ENCODE data around the gene KLK2. TPM values are rescaled to one million over a fixed set of nuclear protein-coding genes. Genes with fewer than 3 reads are reported as not detected.

The KLK2 gene
- total and polyA plus RNA-seq, 2 donors (not counting 1 experiment from before 2014, with no cell fraction given), result not detected

DNA sequence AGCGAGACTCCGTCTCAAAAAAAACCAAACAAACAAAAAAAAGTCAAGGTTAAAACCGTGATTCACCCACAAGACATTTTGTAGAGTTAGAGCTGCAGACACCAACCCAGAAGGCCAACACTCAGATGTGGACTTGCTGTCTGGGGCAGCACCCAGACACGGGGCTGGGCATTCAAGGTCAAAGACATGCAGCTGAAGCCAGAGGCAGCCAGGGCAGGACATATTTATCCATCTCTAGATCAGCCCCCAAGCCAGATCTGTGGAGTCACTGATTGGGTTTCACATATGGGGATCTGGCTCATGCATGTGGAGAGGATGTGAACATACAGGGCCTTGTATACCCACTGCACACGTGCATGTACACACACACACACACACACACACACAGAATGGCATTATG is 43.4 kb upstream of the KLK2 start:
- H3K27me3 ChIP-seq (ENCODE audit: control insufficient read depth, insufficient read depth, low read length), result no peaks in the 10 kb centered on the region
- no peaks in the 10 kb centered on the region for H3K79me2 ChIP-seq (ENCODE audit: control insufficient read depth, insufficient read depth, low read length)

DNA sequence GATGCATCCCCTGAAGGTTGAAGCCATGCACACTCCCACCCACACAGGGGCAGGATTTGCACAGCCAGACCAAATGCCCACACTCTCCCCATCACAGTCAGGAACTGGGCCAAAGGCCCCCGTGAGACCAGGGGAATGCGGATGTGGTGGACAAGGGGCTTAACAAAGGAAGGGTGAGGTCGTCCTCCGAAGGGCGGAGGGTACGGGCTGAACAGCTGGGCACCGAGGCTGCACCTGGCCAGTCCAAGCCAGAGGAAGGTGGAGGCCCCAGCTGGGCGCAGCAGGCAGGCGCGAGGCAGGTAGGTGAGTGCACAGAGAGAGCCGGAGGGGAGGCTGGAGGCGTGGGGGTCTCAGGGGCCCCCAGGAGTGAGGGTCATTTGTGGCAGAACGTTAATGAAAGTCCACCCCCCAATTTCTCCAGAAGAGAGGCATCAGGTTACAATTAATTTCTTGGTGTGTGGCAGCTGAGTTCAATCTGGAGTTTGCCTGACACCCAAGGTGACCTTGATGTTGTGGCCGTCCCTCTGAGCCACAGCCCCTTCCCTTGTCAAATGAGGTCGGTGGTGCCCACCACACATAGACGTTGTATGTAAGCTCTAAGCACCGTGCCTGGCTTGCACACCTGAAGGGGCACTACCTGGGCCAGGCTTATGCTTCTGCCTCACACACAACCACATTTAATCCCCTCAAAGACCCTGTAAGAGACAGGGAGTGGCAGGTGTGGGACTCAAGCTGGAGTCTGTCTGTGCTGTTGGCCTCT is 42.8 kb upstream of the KLK2 start:
- H2AFZ ChIP-seq (ENCODE audit: low read length), result no peak overlapping the region
- H3K9ac ChIP-seq (ENCODE audit: insufficient read depth, low read length), result no peak overlapping the region
- no peaks in the 10 kb centered on the region for H3K9me3 ChIP-seq (ENCODE audit: control insufficient read depth, insufficient read depth, low read depth, low read length)
- no peaks in the 10 kb centered on the region for H3K36me3 ChIP-seq (ENCODE audit: control insufficient read depth, insufficient read depth, low read length)
- H4K20me1 ChIP-seq (ENCODE audit: control insufficient read depth, extremely low read depth, insufficient read depth, low read length), result no peaks in the 10 kb centered on the region
- H3K4me1 ChIP-seq (ENCODE audit: control insufficient read depth, extremely low read depth, insufficient read depth, low read length), result no peaks in the 10 kb centered on the region
- H3K27me3 ChIP-seq (ENCODE audit: control insufficient read depth, insufficient read depth, low read length), result no peaks in the 10 kb centered on the region
- H3K4me2 ChIP-seq (ENCODE audit: extremely low read depth, insufficient read depth, low read length), result no peak overlapping the region
- no peak for TF ChIP-seq EZH2 (IDR thresholded peaks at IDR 0.05; ENCODE audit: low read length, missing control alignments)
- TF ChIP-seq, protein P1, sequence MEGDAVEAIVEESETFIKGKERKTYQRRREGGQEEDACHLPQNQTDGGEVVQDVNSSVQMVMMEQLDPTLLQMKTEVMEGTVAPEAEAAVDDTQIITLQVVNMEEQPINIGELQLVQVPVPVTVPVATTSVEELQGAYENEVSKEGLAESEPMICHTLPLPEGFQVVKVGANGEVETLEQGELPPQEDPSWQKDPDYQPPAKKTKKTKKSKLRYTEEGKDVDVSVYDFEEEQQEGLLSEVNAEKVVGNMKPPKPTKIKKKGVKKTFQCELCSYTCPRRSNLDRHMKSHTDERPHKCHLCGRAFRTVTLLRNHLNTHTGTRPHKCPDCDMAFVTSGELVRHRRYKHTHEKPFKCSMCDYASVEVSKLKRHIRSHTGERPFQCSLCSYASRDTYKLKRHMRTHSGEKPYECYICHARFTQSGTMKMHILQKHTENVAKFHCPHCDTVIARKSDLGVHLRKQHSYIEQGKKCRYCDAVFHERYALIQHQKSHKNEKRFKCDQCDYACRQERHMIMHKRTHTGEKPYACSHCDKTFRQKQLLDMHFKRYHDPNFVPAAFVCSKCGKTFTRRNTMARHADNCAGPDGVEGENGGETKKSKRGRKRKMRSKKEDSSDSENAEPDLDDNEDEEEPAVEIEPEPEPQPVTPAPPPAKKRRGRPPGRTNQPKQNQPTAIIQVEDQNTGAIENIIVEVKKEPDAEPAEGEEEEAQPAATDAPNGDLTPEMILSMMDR (conservative IDR thresholded peaks at IDR 0.05 in 1 of 2, IDR thresholded peaks at IDR 0.05 in 1 of 2; ENCODE audit: low read depth in 1 of 2, low read length in 2 of 2), result no peak
- DNase-seq (ENCODE audit: low read depth in 2 of 2), result no peak
- no peaks in the 10 kb centered on the region for H3K79me2 ChIP-seq (ENCODE audit: control insufficient read depth, insufficient read depth, low read length)
- H3K27ac ChIP-seq (ENCODE audit: insufficient read depth, low read length), result no peak overlapping the region
- no peak overlapping the region for H3K4me3 ChIP-seq (replicated peaks in 1 of 4; ENCODE audit: control extremely low read depth in 1 of 4, insufficient read depth in 1 of 4, low read depth in 3 of 4, low read length in 4 of 4)

More for the DNA sequence above, 43.4 kb upstream of the KLK2 start:
- no peaks in the 10 kb centered on the region for H4K20me1 ChIP-seq (ENCODE audit: control insufficient read depth, extremely low read depth, insufficient read depth, low read length)
- H2AFZ ChIP-seq (ENCODE audit: low read length), result no peak overlapping the region
- no peak overlapping the region for H3K9ac ChIP-seq (ENCODE audit: insufficient read depth, low read length)
- no peak overlapping the region for H3K4me3 ChIP-seq (replicated peaks in 1 of 4; ENCODE audit: control extremely low read depth in 1 of 4, insufficient read depth in 1 of 4, low read depth in 3 of 4, low read length in 4 of 4)
- H3K9me3 ChIP-seq (ENCODE audit: control insufficient read depth, insufficient read depth, low read depth, low read length), result no peaks in the 10 kb centered on the region
- TF ChIP-seq, protein P1 (conservative IDR thresholded peaks at IDR 0.05 in 1 of 2, IDR thresholded peaks at IDR 0.05 in 1 of 2; ENCODE audit: low read depth in 1 of 2, low read length in 2 of 2), result no peak
- no peak for TF ChIP-seq EZH2 (IDR thresholded peaks at IDR 0.05; ENCODE audit: low read length, missing control alignments)
- no peak overlapping the region for H3K27ac ChIP-seq (ENCODE audit: insufficient read depth, low read length)
- no peak for DNase-seq (ENCODE audit: low read depth in 2 of 2)
- no peaks in the 10 kb centered on the region for H3K36me3 ChIP-seq (ENCODE audit: control insufficient read depth, insufficient read depth, low read length)
- H3K4me1 ChIP-seq (ENCODE audit: control insufficient read depth, extremely low read depth, insufficient read depth, low read length), result no peaks in the 10 kb centered on the region
- H3K4me2 ChIP-seq (ENCODE audit: extremely low read depth, insufficient read depth, low read length), result no peak overlapping the region

- no peaks in the 10 kb centered on the region for H3K27me3 ChIP-seq (ENCODE audit: control insufficient read depth, insufficient read depth, low read length)
- no peaks in the 10 kb centered on the region for H3K36me3 ChIP-seq (ENCODE audit: control insufficient read depth, insufficient read depth, low read length)
- no peaks in the 10 kb centered on the region for H3K4me1 ChIP-seq (ENCODE audit: control insufficient read depth, extremely low read depth, insufficient read depth, low read length)
- DNase-seq (ENCODE audit: low read depth in 2 of 2), result no peak
- no peak overlapping the region for H3K4me3 ChIP-seq (replicated peaks in 1 of 4; ENCODE audit: control extremely low read depth in 1 of 4, insufficient read depth in 1 of 4, low read depth in 3 of 4, low read length in 4 of 4)
- no peak overlapping the region for H3K27ac ChIP-seq (ENCODE audit: insufficient read depth, low read length)
- H2AFZ ChIP-seq (ENCODE audit: low read length), result no peak overlapping the region
- H3K9ac ChIP-seq (ENCODE audit: insufficient read depth, low read length), result no peak overlapping the region
- no peaks in the 10 kb centered on the region for H3K9me3 ChIP-seq (ENCODE audit: control insufficient read depth, insufficient read depth, low read depth, low read length)
- no peaks in the 10 kb centered on the region for H4K20me1 ChIP-seq (ENCODE audit: control insufficient read depth, extremely low read depth, insufficient read depth, low read length)
- no peaks in the 10 kb centered on the region for H3K79me2 ChIP-seq (ENCODE audit: control insufficient read depth, insufficient read depth, low read length)
- TF ChIP-seq, protein P1 (conservative IDR thresholded peaks at IDR 0.05 in 1 of 2, IDR thresholded peaks at IDR 0.05 in 1 of 2; ENCODE audit: low read depth in 1 of 2, low read length in 2 of 2), result no peak
- TF ChIP-seq EZH2 (IDR thresholded peaks at IDR 0.05; ENCODE audit: low read length, missing control alignments), result no peak
- H3K4me2 ChIP-seq (ENCODE audit: extremely low read depth, insufficient read depth, low read length), result no peak overlapping the region
Observed at GRCh38 chr19:50831026-50831396, 42.2 kb upstream of the KLK2 start.
